Mucosa of descending colon (tissue), 3 donors: ENCODE data around the gene PDCD4. TPM values are rescaled to one million over a fixed set of nuclear protein-coding genes. Genes with fewer than 3 reads are reported as not detected.

Source experiments
- ATAC-seq: fragments of 200-7000 bp; cut with Tn5 transposase; one replicate; pipeline ENCODE4 v1.9.1; 2020; ENCODE audit warnings: mild to moderate bottlenecking, moderate library complexity
- DNase-seq, 3 donors: peaks; one replicate each; pipeline ENCODE4 v3.0.0-alpha.2; 2020
- H3K36me3 ChIP-seq: fragments of 200-600 bp; one replicate; pipeline ENCODE4 v1.8.0; 2021; ENCODE audit warnings: low read depth, mild to moderate bottlenecking
- H3K4me1 ChIP-seq: fragments of 200-600 bp; one replicate; pipeline ENCODE4 v1.8.0; 2021; ENCODE audit warnings: low read depth, mild to moderate bottlenecking
- H3K4me3 ChIP-seq: fragments of 200-600 bp; one replicate; pipeline ENCODE4 v1.8.0; 2021; ENCODE audit warnings: mild to moderate bottlenecking
- H3K9me3 ChIP-seq: fragments of 200-600 bp; one replicate; pipeline ENCODE4 v1.8.0; 2021; ENCODE audit warnings: mild to moderate bottlenecking
- intact Hi-C, 2 donors: fragments of 100-400 bp; cut with DNase I in 1 of 2; cut with micrococcal nuclease in 1 of 2; formaldehyde crosslinking; loops; one replicate each; pipeline versions ENCODE4 v1.11.0 to v1.11.1; 2022; cut with DNase I, micrococcal nuclease
- long read RNA-seq, 2 donors: library from polyadenylated mRNA; unstranded; transcript quantifications; one replicate each; pipeline ENCODE4 v2.0.0, GENCODE V29; 2019 to 2021
- total RNA-seq, 3 donors: library from RNA; stranded (reverse); fragmentation: NEBNext Ultra II Directional in 2 of 3; extraction: Animal tissue kit (Norgen Biotek cat#: 25700) in 2 of 3; gene quantifications; one replicate each; pipeline versions ENCODE4 v1.2.1 to v1.2.4, GENCODE V29; 2021 to 2023
- TF ChIP-seq, protein P1 (sequence below): fragments of 200-600 bp; IDR thresholded peaks from one replicate; pipeline ENCODE4 v1.8.0; 2022; ENCODE audit warnings: antibody characterized with exemption, mild to moderate bottlenecking
- donor health status: DM: no; HTN: no; CAD: no; lungs with moderate emphysema.
- donor health status: DM: no; HTN: no; CAD: no.
- donor health status: DM: no; HTN: yes; CAD: no.

Gene PDCD4
- 100 to 1,000 TPM; 290 to 605 (median 528) TPM for total RNA-seq
- long read RNA-seq, donor 1, transcript PDCD4-201 (12 exons, 3,602 nt), result major isoform, 127 of 172 reads
- long read RNA-seq, donor 1, transcript PDCD4-202 (13 exons, 3,697 nt), result minor isoform, 5 of 172 reads
- long read RNA-seq, donor 1, partial matches to known transcripts, result 6 of 172 reads
- long read RNA-seq, donor 1, other reads (novel, unspliced or antisense), result 34 of 172 reads
- long read RNA-seq, donor 2, transcript PDCD4-201 (12 exons, 3,602 nt), result major isoform, 131 of 224 reads
- long read RNA-seq, donor 2, partial matches to known transcripts, result 10 of 224 reads
- long read RNA-seq, donor 2, other reads (novel, unspliced or antisense), result 80 of 224 reads

DNA sequence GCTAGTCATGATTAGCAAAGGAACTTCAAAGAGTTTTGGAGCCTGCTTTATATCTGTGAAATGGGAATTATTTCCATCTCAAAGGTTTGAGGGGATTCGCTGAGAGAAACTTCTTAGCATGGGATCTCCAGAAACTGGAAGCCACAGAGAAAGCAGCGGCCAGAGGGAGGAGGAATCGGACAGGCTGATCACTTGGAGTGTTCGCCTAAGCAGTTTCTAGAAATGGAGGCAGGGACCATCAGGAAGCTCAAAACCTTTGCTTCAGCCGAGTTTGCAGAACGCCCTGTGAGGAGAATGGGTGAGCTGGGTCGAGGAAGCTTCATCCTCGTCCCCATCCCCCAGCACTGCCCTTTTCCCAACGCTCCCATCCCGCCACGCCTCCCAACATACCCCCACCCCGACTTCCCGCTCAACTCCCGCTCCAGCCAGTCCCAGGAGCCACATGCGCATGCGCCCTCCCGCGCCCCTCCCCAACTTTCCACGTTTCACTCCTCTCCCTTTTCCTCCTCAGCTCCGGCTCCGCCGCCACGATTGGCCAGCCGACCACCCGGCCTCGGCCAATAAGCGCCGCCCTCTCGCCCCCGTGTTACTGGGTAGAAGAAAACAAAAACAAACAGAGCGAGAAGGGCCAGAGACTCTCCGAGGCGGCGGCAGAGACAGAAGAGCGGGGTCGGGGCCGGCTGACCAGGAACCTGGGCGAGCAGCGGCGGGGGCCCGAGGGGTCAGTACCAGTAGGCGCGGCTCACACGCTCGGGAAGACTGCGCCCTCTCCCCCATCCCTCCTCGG, at the start of gene PDCD4:
PDCD4 (plus strand) TSS at position 631 of the 787 bp plus-strand sequence. CDS start 4,100 bp downstream, outside the sequence.
- Histone ChIP-seq H3K4me3 (peak within 1 kb of the TSS; percentile 90), H3K9me3 (no peaks in the 10 kb centered on the region), H3K4me1 (peaks cover 42% of the 10 kb centered on the region), H3K36me3 (no peaks in the 10 kb centered on the region)
- ATAC-seq (peak; percentile 90), DNase-seq (peak; percentile 99 to 100 (median 100))
- intact Hi-C loops, result loop anchor here (10.0 kb wide), 2 partner anchors 47 to 67 kb away; no protein-coding TSS in a partner anchor
- TF ChIP-seq, protein P1, sequence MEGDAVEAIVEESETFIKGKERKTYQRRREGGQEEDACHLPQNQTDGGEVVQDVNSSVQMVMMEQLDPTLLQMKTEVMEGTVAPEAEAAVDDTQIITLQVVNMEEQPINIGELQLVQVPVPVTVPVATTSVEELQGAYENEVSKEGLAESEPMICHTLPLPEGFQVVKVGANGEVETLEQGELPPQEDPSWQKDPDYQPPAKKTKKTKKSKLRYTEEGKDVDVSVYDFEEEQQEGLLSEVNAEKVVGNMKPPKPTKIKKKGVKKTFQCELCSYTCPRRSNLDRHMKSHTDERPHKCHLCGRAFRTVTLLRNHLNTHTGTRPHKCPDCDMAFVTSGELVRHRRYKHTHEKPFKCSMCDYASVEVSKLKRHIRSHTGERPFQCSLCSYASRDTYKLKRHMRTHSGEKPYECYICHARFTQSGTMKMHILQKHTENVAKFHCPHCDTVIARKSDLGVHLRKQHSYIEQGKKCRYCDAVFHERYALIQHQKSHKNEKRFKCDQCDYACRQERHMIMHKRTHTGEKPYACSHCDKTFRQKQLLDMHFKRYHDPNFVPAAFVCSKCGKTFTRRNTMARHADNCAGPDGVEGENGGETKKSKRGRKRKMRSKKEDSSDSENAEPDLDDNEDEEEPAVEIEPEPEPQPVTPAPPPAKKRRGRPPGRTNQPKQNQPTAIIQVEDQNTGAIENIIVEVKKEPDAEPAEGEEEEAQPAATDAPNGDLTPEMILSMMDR, result peak; percentile 6

DNA sequence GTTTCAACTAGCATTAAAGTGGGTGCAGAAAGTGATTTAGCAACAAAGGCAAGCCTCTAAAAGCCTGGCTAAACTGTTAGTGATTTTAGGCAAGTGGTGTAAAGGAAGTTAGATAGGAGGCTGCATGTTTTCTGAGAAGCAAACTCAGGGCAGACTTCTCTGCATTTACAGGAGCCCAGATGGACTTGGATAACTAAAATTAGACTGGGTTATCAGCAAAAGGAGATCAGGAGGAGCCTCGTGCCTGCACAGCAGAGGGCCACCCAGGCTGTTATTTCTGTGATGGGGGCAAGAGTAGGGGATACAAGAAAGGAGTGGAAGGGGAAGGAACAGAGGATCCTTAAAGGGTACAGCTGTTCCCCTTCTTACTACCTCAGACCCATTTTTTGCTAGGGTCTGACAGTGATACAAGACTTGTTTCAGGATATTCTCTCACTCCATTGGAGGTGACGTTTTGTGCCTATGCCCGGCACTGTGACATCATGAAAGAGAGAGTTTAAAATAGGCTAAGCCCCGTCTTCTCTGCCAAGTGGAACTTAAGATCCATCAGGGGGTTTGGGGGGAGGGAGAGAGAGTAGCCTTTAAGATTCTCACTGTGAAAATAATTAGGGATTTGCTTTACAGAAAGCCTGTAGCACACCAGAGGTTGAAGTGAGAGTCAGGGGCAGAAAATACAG, 49.6 kb upstream of the PDCD4 start:
- DNase-seq (no peak), ATAC-seq (no peak)
- peaks cover 31% of the 10 kb centered on the region for H3K4me1 ChIP-seq
- TF ChIP-seq, protein P1, result no peak
- no peak overlapping the region for H3K4me3 ChIP-seq
- intact Hi-C loops, result loop anchor here in 1 of 2 donors (10.0 kb wide), 1 partner anchor 53 kb away; the partner anchor contains the start of gene PDCD4
- no peaks in the 10 kb centered on the region for H3K9me3 ChIP-seq
- H3K36me3 ChIP-seq, result no peaks in the 10 kb centered on the region

DNA sequence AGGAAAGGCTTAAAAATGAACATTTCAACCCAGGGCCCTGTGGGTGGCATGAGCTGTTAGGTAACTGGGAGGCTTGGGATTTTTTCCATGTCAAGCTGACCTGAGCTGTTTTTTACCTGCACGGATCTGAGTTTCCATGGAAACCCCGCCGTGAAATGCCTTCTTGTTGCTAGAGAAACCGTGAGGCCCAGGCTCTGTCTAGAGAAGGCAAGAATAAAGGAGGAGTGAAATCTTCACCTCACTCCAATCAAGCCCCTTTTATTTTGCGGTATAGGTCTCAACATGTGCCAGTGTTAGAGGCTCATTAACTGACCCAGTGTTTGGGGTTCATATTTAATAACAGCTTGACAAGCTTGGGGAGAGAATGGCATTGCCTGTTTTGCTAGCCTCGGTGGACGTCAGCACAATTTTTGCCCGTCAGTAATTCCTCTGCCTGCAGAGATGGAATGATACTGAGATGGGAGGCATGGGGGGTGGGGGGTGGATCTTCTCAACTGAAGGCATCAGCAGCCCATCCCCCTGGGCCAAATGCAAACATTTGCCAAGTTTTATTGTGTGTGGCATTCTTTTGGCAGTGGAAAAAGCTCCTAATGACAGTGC, 48.9 kb upstream of the PDCD4 start:
- ATAC-seq (no peak), DNase-seq (no peak)
- no peak overlapping the region for H3K4me3 ChIP-seq
- H3K9me3 ChIP-seq, result no peaks in the 10 kb centered on the region
- no peaks in the 10 kb centered on the region for H3K36me3 ChIP-seq
- intact Hi-C loops, result loop anchor here in 1 of 2 donors (10.0 kb wide), 1 partner anchor 52 kb away; the partner anchor contains the start of gene PDCD4
- TF ChIP-seq, protein P1, result no peak
- peaks cover 31% of the 10 kb centered on the region for H3K4me1 ChIP-seq

DNA sequence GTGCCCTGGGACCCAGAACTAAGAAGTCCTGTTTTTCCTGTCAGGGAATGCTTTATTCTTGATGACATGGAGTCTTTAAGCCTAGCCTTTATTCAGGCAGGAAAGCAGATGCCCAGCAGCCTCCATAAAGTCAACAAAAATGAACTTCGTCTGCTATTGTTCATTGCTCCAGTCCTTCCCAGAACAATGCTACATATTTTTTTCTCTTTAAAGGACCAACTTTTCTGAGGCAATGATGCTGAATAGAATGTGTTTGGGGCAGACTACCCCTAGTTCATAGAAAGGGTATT, 47.6 kb upstream of the PDCD4 start:
- Histone ChIP-seq H3K9me3 (no peaks in the 10 kb centered on the region), H3K36me3 (no peaks in the 10 kb centered on the region), H3K4me3 (no peak overlapping the region), H3K4me1 (peaks cover 23% of the 10 kb centered on the region)
- DNase-seq, result no peak
- TF ChIP-seq, protein P1, result no peak
- intact Hi-C loops, result loop anchor here in 1 of 2 donors (10.0 kb wide), 1 partner anchor 51 kb away; the partner anchor contains the start of gene PDCD4
- ATAC-seq, result peak; percentile 53

DNA sequence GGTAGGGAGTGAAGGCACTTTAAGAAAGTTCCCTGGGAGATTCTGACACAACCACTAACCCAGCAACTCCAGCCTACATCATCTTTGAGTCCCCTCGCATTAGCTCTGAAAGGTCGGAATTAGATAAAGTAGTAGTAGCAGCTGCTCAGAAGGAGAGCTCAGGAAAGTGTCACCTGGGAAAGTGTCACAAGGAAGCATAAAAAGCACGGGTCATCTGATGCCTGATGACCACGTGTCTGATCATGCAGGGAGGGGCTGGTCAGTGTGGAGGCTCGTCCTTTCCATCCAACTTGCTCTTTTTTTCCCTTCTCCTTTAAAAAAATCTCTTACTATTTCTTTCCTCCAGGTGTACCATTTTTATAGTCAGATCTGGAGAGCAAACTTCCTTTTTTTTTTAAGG, 47.1 kb upstream of the PDCD4 start:
- ATAC-seq, result peak; percentile 81
- Histone ChIP-seq H3K4me1 (peaks cover 18% of the 10 kb centered on the region), H3K4me3 (no peak overlapping the region), H3K36me3 (no peaks in the 10 kb centered on the region), H3K9me3 (no peaks in the 10 kb centered on the region)
- DNase-seq, result peak in 1 of 3 donors; percentile 68
- intact Hi-C loops, result loop anchor here in 1 of 2 donors (10.0 kb wide), 1 partner anchor 50 kb away; the partner anchor contains the start of gene PDCD4
- TF ChIP-seq, protein P1, result no peak
